Measurements from ENCODE around the gene NDUFS5.

- no peak for TF ChIP-seq CTCF (IDR thresholded peaks at IDR 0.05; ENCODE audit: low read depth, low read length, poor library complexity, severe bottlenecking)
- no peak for TF ChIP-seq EZH2phosphoT487 (IDR thresholded peaks at IDR 0.05; ENCODE audit: borderline replicate concordance, low read length)
These were observed 22.9 kb upstream of the NDUFS5 start for GRCh38 chr1:39003281-39003680.

Measured in DOHH2 (cell line).